H4 (cell line): ENCODE results near the gene RSPO3. TPM values are rescaled to one million over a fixed set of nuclear protein-coding genes. Genes with fewer than 3 reads are reported as not detected.

Experiments
- DNase-seq: peaks from one replicate; pipeline ENCODE4 v3.0.0-alpha.2; 2015; ENCODE audit warnings: low spot score
- total RNA-seq: library from RNA; depleted of rRNA; stranded (reverse); fragments of >200 nt; shearing (Covaris generic); gene quantifications from 2 replicates; pipeline ENCODE4 v1.2.3, GENCODE V29; 2014

RSPO3 gene
- total RNA-seq, 1 experiment from 2014 or later: 0.10 TPM

DNA sequence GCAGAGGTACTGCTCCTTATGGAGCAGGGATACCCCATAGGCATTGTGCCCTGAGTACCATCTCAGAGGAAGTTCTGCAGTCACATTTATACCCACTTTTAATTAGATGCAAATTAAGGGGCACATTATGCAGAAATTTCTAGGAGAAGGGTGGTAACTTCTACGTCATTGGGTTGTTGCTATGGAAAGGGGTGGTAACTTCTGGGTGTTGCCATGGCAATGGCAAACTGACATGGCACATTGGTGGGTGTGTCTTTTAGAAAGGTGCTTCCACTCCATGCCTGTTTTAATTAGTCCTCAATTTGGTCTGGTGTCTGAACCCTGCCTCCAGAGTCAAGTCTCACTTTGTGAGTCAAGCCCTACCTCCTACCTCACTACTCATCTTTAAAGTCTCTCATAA is 42.0 kb downstream of the RSPO3 start:
- DNase-seq: no peak

DNA sequence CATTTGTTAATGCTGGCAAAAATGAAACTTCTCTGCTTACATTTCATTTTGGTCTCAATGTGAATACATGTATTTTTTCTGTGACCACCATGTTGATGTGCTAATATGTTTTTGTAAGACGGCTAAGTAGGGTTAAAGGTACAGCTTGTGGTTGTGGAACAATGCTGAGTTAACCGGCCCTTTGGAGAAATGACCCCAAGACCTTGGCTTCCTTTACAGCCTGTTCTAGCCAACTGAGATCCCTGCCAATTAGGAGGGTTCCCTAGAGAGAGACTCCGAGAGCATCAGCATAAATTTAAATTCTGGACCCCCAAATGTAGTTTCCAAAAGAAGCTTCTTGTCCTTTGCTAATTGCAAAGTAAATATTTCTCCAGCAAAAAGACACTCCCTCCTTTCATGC is 44.4 kb downstream of the RSPO3 start:
- no peak for DNase-seq

DNA sequence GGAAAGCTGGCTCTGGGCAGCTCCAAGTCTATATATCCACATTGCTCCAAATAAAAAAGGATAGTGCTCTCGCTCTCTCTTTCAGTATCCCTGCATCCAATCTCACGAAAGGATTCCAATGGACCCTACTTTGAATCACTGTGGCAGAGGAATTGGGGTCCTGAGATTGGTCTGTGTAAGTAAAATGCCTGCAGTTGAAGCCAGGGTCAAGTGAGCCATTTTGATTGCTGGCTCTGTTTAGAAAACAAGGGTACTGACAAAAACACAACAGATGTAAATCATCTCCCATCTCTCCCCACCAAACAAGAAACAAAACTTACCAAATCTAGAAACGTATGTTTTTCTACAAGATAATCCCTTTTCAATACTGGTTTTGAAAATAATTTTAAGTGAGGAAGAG is 45.6 kb downstream of the RSPO3 start:
- no peak for DNase-seq

DNA sequence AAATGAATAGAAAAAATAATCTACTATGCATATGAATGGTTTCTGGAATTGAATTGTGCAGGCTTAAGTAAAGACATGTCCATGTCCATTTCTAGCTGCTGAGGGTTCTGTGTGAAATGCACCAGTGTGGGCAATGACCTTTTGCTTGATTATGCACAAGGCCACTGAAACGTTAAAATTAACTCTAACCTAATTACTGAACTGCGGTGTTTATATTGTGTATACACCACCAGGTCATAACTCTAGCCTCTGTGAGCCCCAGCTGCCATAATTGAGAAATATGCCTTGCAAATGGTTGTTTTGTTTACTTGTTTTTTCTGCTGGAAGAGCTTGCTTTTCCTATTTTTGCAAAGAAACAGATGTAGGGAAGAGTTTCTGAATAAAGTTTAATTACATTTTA is 46.1 kb downstream of the RSPO3 start:
- no peak for DNase-seq

DNA sequence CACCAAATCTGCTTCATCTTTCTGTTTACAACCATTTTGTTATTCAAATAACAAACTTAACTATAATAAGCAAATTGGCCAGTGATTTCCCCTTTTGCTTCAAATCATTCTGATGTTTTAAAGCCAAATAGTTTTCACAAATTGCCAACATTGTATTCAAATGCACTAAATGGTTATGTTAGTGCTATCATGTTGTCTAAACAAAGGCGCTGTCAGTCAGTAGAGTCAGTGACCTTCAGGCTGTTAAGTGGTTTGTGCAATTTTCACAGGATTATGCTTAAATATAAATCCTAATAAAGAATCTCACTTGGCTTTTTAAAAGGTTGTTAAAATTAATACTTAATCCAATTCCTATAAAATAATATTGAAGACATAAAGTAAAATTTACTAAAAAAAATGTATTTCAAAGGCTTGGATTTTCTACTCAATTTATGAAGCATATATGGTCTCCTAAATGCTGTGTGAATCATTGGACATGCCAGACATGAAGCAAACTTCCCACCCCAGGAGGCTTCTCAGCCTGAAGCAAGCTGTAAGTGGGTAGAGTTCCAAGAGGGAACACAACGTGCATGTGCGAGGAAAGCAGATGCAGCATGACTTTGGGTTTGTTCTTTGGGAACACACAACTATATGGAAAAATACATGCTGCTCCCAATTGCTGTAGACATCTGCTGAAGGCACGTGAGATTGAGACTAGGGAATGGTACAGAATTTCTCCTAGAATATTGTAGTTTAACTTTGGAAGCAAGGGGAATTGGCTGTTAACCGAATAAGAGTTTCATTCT is 54.9 kb downstream of the RSPO3 start:
- DNase-seq: no peak

DNA sequence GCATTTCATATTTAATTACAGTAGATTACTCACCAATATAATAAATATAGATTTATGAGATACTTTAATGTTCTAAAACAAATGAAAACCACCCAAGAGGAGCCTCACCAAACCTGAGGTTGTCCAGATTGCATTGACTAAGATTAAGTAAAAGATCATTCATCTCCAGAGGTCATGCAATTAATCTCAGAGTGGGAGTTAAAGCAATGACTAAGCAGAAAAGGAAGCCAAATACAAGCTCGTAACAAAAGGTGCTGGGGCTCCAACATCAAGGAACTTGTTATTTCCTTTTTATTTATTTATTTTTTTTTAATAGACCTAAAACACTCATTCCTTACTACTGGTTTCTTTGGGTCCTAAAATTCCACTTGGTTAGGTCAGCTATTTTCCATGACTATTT is 57.7 kb downstream of the RSPO3 start:
- DNase-seq: peak; percentile 4

DNA sequence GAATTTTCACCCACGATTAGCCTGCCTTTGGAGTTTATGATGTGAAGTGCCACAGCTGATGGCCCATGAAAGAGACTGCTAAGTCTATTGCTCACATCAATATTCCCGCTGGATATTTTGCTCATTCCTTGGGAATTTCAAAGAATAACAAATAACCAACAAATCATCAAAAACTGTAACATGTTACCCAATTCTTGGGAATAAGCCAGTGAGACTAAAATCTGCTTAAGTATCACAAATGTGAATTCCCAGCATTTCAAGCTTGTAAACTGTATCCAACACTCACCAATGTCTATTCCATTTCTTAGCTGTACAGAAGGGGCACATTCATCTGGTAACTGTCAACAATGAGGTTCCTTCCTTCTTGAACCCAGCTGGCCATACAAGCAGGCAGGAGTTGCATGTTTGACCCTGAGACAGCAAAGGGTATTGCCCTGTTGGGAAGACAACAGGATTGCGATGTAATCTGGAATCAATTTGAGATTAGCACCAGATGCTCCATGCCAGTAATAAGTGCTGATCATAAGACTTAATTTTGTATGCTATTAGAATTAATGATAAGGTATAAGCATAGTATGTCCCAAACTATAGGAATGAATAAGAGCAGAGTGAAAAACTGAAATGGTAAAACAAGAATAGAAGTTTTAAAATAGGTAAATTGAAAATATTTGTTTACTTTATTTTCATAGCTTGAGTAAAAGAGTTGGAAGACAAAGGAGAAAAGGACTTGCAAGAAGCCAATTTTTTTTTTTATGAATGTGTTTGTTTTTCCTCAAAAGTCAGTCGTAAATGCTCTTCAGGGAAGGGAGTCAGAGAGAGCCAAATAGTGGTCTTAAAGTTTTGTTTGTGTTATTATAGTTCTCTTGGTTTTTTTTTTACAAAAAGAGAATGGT is 58.8 kb downstream of the RSPO3 start:
- DNase-seq: peak; percentile 4

DNA sequence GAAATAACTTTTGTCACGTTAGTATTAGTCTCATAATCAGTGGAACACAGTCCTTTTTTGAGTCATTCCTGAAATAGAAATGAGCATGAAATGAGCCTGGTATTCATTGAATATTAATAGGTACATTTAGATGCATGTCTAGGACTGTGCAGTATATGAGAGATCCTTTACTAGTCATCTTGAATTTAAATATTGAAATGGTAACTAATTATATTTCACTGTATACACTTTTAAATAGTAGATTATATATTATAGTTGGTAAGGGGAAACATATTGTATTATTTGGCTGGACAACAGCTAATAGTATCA is 59.4 kb downstream of the RSPO3 start:
- no peak for DNase-seq

DNA sequence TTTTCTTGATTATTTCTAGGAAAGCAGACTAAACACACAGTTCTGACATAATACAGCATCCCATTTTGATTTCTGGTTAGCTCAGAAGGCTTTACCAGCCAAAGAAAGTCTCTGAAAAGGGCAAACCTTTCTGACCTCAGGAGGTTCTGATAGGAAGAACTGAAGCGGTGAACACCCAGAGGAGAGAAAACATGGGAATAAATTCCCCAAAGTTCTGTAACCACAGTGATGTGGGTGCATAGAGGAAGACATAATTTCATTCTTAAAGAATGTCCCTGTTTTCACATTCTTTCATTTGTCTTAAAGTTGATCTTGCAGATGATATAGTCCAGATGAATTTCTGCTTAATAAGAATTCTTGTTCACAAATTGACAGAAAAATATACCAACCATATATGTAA is 60.3 kb downstream of the RSPO3 start:
- DNase-seq: no peak

DNA sequence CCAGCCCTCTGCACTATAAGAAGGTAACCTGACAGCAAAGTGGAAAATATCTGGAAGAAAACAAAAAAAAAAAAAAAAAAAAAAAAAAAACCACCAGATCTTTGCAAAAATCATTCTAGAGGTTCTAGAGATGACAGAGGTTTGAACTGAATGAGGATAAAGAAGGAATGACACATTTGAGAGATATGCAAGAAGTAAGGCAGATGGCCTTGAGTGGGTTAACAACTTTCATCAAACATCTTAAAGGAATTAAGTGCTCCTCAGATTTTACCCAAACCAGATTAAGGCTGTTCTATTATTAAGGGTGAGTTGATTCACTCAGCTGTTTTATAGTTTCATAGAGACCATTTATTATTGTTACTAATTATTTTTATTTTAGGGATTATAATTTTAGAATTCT is 62.0 kb downstream of the RSPO3 start:
- no peak for DNase-seq

DNA sequence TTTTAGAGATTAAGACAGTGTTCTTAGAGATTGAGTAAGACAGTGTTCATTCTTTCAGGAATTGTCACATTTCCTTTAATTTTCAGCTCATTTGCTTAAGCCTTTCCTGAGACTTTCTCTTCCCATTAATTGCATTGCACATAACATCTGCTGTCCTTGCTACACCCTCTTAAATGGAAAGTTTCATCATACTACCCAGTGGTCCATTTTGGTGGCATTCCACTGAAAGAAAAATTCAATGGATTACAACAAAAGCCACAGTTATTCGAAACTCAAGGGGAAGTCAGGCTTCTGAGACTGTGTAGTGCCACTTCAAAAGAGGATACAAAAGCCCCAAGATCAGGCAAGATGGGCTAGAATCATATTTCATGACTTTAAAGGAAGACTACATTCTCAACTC is 64.0 kb downstream of the RSPO3 start:
- DNase-seq: peak; percentile 5

DNA sequence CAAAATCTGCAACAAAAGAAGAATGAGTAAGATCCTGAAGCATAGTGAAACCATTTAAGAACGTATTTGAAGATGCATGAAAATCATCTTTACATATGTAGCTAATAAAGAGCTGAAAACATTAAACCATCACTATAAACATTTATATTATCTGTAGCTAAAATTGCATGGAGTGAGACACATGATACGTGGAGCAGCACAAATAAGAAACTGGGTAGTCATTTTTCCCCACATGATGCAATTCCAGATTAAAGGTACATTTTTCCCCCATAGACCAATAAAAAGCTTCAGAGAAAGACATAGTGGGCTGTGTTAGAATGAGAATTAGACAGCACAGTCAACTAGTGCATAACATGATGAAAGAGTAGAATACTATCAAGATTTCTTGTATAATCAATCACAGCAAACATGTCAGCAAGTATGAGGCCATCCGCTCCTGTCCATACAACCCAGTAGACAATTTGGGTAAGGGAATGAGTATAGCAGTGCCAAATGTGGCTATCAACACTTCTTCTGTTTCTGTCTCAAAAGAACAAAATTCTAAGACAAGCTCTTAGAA is 67.0 kb downstream of the RSPO3 start:
- no peak for DNase-seq

DNA sequence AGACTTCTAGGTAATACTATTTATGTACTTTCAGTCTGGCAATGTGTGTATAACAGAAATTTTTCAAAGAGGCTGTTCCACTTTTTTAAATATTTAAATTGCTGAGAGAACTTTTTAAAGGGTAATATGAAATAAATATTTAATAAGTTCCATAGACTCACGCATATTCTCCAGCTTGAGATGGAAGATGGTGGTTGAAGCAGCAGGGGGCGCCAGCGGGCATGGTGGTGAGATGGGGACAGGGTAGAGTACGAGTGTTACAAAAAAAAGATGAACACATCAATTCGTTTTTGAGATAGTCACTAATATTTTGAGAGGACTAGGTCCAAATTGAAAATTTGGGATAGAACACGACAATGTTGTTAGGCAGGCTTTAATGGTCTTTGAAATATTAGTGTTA is 68.4 kb downstream of the RSPO3 start:
- DNase-seq: no peak

DNA sequence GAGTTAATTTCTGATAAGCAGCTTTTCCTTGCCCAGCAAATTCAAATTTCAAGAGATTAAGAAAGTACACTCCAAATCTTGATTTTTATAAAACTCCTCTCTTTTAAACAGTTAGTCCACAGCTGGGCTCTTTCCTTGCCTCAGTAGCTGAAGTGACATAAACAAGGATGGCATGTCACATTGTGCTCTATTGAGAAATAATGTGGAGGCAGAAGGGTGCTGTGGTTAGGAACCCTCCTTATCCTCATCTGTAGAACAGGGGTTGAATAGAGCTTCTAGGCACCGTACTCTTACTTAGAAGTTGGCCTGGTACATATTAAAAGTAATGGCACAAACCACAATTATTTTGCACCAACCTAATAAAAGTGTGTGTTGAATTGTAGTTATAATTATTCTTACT is 70.3 kb downstream of the RSPO3 start:
- no peak for DNase-seq

DNA sequence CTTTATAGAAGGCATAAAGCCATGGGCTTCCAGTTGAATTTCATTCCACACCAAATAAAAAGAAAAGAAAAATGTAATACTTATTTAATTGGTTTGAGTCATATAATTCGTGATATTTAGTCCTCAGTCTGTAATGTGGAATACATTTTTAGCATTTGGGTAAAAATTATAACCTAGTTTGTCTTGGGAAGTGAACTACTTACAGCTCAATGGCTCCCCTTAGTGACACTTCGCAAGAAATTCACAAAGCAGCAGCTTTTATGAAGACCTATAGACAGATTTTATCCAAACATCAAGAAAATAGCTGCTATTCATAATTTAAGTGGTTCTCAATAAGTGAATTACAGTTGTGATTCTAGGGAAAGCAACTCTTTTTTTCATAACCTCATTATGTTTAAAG is 72.1 kb downstream of the RSPO3 start:
- peak; percentile 25 for DNase-seq

DNA sequence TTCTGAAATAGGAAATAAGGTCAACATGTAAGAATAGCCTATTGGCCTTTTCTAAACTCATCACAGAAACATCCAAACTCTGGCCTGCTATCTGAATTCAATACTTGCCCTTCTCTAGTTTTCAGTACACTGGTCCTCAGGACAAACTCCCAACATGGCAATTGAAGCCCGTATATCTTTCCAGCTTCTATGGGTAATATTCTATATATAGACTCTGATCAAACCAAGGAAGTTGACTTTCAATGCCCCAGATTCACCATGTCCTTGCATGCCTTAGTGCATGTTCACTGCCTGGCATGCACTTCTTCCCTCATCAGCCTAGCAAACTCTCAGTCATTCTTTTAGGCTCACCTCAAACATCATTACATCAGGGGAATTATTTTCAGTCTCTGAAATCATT is 73.2 kb downstream of the RSPO3 start:
- DNase-seq: no peak

DNA sequence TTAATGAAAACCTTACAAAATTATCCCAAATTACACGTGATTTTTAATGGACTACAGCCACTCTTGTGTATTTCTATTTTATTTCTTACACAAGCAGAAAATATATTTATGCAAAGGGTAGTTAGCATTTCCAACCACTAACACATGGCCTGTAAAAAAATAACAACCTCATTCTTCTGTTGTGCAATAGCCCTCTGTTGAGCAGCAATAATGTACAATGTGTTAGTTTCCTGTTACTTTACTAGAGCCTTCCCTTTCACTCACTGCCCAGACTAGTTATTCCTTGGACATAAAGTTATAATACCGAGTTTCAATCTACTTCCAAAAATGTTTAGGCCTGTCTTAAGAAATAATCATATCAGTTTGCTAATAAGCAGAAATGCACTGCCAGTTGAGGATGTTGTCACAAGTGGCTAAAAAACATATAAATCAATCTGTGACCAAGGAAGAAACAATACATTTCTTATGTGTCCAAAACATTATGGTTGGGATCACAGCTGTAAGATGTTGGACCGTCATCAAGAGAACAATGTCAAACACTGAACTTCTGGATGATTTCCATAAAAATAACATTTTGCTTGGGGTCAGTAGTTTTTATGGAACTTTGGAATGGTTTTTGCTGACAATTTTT is 74.6 kb downstream of the RSPO3 start:
- DNase-seq: peak; percentile 24

DNA sequence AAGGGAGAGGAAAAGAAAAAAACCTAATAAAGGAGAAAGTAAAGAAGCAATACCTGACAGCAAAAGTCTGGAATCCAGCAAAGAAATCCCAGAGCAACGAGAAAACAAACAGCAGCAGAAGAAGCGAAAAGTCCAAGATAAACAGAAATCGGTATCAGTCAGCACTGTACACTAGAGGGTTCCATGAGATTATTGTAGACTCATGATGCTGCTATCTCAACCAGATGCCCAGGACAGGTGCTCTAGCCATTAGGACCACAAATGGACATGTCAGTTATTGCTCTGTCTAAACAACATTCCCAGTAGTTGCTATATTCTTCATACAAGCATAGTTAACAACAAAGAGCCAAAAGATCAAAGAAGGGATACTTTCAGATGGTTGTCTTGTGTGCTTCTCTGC is 77.4 kb downstream of the RSPO3 start:
- no peak for DNase-seq

DNA sequence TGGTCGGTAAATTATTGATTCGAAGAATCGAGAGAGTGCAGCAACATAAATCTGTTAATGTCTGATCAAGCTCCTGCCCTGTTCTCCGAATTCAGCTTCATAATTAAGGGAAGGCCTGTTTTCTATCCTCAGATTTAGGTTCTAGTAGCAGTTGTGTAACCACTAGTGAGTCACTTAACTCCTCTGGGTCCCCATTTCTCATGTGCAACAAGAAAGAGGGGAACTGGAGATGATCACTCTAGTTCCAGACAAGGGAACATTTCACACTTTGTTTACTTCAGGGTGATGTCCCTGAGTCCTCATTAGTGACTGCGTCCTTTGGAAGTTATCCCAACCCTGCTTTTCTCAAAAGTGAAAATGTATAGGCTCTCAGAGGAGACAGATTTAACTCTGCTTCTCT is 80.1 kb downstream of the RSPO3 start:
- DNase-seq: no peak

DNA sequence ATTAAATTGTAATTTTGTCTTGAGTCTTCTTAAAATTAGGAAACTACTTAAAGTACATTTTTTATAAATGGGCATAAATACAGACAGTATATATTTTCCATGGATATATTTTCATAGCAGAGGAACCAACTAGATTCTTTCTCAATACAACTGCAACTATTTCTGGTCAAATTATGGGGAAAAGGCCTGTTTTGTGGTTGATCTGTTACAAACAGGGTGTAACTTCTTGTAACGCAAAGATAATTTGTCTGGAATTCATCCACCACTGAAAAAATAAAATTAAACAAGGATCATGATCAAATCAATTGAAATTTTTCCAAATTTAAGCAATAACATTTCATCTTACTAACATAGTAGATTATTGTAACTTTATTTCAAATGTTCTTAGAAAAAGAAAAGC is 81.0 kb downstream of the RSPO3 start:
- DNase-seq: no peak

DNA sequence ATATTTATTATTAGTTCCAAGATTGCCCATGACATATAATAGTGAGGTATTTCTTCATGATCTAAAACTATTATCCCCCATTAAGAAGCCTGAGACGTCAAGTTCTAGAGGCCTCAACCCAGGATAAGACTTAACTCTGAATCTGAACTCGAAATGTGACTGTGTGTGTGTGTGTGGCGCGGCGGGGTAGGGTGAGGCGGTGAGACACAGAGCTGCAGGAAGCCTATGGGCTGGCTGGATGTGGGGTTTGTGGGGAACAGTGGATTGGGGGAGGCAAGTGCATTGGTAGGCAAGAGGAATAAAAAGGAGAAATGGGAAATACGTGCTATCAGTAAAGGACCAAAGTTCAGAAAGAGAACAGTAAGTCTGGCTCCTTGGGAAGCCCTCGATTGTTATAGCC is 81.6 kb downstream of the RSPO3 start:
- no peak for DNase-seq

DNA sequence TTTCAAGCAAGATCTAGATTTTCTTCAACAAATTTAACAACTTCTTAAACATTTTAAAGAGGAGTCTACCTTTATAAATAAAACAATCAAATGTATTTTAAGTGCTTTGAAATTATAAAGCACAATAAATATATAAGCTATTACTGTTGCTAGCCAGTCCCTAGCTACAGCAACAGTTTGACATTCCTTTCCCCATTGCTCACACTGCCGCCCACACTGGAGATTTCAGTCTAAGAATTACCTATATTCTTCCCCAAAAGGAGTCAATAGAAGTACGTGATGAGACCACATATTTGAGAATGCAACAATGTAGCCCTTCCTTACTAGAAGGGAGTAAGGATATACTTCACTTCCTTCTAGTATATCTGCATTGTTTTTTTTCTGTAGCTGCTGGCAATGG is 82.8 kb downstream of the RSPO3 start:
- DNase-seq: no peak

DNA sequence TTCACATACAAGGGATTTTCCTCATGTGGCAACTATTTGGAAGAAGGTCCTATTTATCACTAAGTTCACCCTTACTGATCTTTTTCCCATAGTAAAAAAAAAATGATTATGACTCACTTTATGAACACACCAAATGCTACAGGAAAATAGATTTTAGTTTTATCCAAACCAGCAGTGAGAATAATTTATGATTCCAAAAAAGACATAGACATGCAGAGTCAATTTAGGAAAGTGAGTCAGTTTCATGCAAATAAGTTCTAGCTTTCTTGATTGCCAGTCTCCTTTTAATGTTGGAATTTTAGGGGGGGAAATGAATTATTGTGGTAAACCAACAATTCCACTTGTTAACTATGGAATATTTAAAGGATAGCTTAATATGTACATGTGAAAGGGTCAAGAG is 84.2 kb downstream of the RSPO3 start:
- DNase-seq: no peak
